Activated CD4-positive, alpha-beta T cell treated with anti-CD3 and anti-CD28 coated beads, Interleukin-2, amount 10 ng/mL, durations not matched to agents 24 days and 14 days (primary cell): ENCODE measurements around the gene NUDT9. TPM values are rescaled to one million over a fixed set of nuclear protein-coding genes. Genes with fewer than 3 reads are reported as not detected.
"Not testable (repeated sequence)": the region's sequence is repeated elsewhere in the genome, so short reads cannot be mapped to it uniquely, and the experiment has no call there.

ENCODE experiments used
- DNase-seq: peaks from one replicate; pipeline ENCODE4 v3.0.0; 2022
- H3K27ac Mint-ChIP-seq: one replicate; pipeline ENCODE4 v1.8.0; 2022; ENCODE audit warnings: mild to moderate bottlenecking, mixed read lengths
- H3K27me3 Mint-ChIP-seq: one replicate; pipeline ENCODE4 v1.8.0; 2022; ENCODE audit warnings: mixed read lengths
- H3K36me3 Mint-ChIP-seq: one replicate; pipeline ENCODE4 v1.8.0; 2022; ENCODE audit warnings: low read depth, mild to moderate bottlenecking, mixed read lengths
- H3K4me1 Mint-ChIP-seq: one replicate; pipeline ENCODE4 v1.8.0; 2021; ENCODE audit warnings: mixed read lengths
- H3K4me3 Mint-ChIP-seq: one replicate; pipeline ENCODE4 v1.8.0; 2022; ENCODE audit warnings: mild to moderate bottlenecking, moderate library complexity, mixed read lengths
- H3K9me3 Mint-ChIP-seq: one replicate; pipeline ENCODE4 v1.8.0; 2021; ENCODE audit warnings: mixed read lengths
- intact Hi-C: fragments of 100-400 bp; cut with micrococcal nuclease; formaldehyde crosslinking; loops from one replicate; pipeline ENCODE4 v1.15.1; 2023
- total RNA-seq: library from RNA; stranded (reverse); gene quantifications from 2 replicates; pipeline ENCODE4 v1.2.3, GENCODE V29; 2022

Gene NUDT9
- total RNA-seq, 1 donor from 2014 or later: 17.4 TPM

GRCh38 chr4:87419578-87420249 lies 2.7 kb upstream of the NUDT9 start:
- H3K9me3 Mint-ChIP-seq: no peaks in the 10 kb centered on the region
- no peak overlapping the region for H3K27ac Mint-ChIP-seq
- no peaks in the 10 kb centered on the region for H3K27me3 Mint-ChIP-seq
- H3K4me1 Mint-ChIP-seq: peaks cover 18% of the 10 kb centered on the region
- H3K36me3 Mint-ChIP-seq: no peaks in the 10 kb centered on the region
- intact Hi-C loops: loop anchor here (10.0 kb wide), 1 partner anchor 485 kb away; the partner anchor contains the start of gene AFF1
- no peak overlapping the region for H3K4me3 Mint-ChIP-seq
- DNase-seq: no peak

GRCh38 chr4:87420276-87420830 lies 2.0 kb upstream of the NUDT9 start:
- intact Hi-C loops: loop anchor here (10.0 kb wide), 1 partner anchor 486 kb away; the partner anchor contains the start of gene AFF1
- H3K9me3 Mint-ChIP-seq: no peaks in the 10 kb centered on the region
- no peak for DNase-seq
- H3K4me3 Mint-ChIP-seq: no peak overlapping the region
- H3K36me3 Mint-ChIP-seq: no peaks in the 10 kb centered on the region
- H3K27ac Mint-ChIP-seq: no peak overlapping the region
- H3K27me3 Mint-ChIP-seq: no peaks in the 10 kb centered on the region
- H3K4me1 Mint-ChIP-seq: peaks cover 19% of the 10 kb centered on the region

DNA sequence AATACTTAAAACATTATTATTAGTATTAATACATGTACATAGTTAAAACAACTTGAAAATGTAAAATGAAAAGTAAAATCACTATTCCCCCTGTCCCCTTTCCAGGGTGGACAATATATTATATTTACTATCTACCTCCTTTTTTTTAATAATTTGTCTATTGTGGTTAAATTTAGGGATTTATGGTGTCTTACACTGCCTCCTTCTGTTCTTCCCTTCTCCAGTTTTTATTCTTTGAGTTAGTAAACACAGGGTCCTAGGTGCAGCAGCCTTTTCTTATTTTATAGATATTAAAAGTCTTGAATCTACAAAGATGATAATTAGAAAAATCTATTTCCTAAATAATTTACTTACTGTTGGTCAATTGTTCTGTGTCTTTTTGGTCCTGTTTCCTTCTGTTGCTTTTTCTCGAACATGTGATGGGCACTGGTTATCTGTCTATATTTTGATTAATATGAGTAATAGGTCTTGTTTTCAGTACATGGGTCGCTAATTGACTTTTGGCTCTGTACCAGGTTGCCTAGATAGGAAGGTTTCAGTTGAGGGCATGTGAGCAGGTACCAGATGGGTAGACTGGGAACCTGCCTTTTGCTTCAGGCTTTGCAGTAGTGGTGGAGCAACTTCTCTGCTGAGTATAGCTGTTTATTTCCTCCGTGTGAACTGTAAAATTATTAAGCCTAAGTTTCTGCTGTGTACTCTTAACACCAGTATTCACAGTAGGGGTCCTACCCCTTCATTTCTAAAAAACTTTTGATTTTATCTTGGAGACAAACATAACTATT lies 1.1 kb downstream of the NUDT9 start:
- Mint-ChIP-seq H3K4me1 (peaks cover 19% of the 10 kb centered on the region), H3K9me3 (no peaks in the 10 kb centered on the region), H3K27ac (peak overlapping the region; percentile 63), H3K36me3 (no peaks in the 10 kb centered on the region), H3K27me3 (no peaks in the 10 kb centered on the region), H3K4me3 (peak overlapping the region; percentile 99)
- intact Hi-C loops: loop anchor here (10.0 kb wide), 1 partner anchor 489 kb away; the partner anchor contains the start of gene AFF1
- DNase-seq: no peak

- intact Hi-C loops: loop anchor here (10.0 kb wide), 1 partner anchor 489 kb away; the partner anchor contains the start of gene AFF1
- H3K9me3 Mint-ChIP-seq, DNase-seq, H3K27me3 Mint-ChIP-seq, H3K27ac Mint-ChIP-seq, H3K36me3 Mint-ChIP-seq: not testable (repeated sequence)
- Mint-ChIP-seq H3K4me1 (peaks cover 19% of the 10 kb centered on the region), H3K4me3 (peak overlapping the region; percentile 99)
Observed at GRCh38 chr4:87424099-87424543, 1.7 kb downstream of the NUDT9 start.

DNA sequence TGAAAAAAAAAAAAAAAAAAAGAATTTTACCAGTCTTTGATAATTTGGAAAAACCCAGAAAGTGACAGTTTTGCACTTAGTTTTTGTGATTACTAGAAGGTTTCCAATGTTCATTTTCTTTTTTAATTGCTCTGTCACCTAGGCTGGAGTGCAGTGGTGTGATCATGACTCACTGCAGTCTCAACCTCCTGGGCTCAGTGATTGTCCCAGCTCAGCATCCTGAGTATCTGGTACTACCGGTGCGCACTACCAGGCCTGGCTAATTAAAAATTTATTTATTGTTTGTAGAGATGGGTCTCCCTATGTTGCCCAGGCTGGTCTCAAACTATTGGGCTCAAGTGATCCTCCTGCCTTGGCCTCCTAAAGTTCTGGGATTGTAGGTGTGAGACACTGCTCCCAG lies 3.3 kb downstream of the NUDT9 start:
- no peaks in the 10 kb centered on the region for H3K27me3 Mint-ChIP-seq
- DNase-seq: no peak
- H3K4me3 Mint-ChIP-seq: no peak overlapping the region
- no peaks in the 10 kb centered on the region for H3K9me3 Mint-ChIP-seq
- intact Hi-C loops: loop anchor here (10.0 kb wide), 1 partner anchor 491 kb away; the partner anchor contains the start of gene AFF1
- H3K4me1 Mint-ChIP-seq: peaks cover 22% of the 10 kb centered on the region
- H3K27ac Mint-ChIP-seq: no peak overlapping the region
- H3K36me3 Mint-ChIP-seq: no peaks in the 10 kb centered on the region

- H3K36me3 Mint-ChIP-seq: no peaks in the 10 kb centered on the region
- no peak for DNase-seq
- no peaks in the 10 kb centered on the region for H3K27me3 Mint-ChIP-seq
- no peaks in the 10 kb centered on the region for H3K9me3 Mint-ChIP-seq
- intact Hi-C loops: loop anchor here (10.0 kb wide), 1 partner anchor 492 kb away; the partner anchor contains the start of gene AFF1
- H3K4me1 Mint-ChIP-seq: peaks cover 17% of the 10 kb centered on the region
- H3K27ac Mint-ChIP-seq: no peak overlapping the region
- H3K4me3 Mint-ChIP-seq: no peak overlapping the region
Observed at GRCh38 chr4:87426865-87427517, 4.6 kb downstream of the NUDT9 start.

- intact Hi-C loops: loop anchor here (10.0 kb wide), 1 partner anchor 493 kb away; the partner anchor contains the start of gene AFF1
- H3K27ac Mint-ChIP-seq: no peak overlapping the region
- H3K4me1 Mint-ChIP-seq: peaks cover 17% of the 10 kb centered on the region
- no peaks in the 10 kb centered on the region for H3K9me3 Mint-ChIP-seq
- H3K27me3 Mint-ChIP-seq: no peaks in the 10 kb centered on the region
- no peak for DNase-seq
- no peak overlapping the region for H3K4me3 Mint-ChIP-seq
- H3K36me3 Mint-ChIP-seq: no peaks in the 10 kb centered on the region
Observed at GRCh38 chr4:87427518-87427868, 5.1 kb downstream of the NUDT9 start.

DNA sequence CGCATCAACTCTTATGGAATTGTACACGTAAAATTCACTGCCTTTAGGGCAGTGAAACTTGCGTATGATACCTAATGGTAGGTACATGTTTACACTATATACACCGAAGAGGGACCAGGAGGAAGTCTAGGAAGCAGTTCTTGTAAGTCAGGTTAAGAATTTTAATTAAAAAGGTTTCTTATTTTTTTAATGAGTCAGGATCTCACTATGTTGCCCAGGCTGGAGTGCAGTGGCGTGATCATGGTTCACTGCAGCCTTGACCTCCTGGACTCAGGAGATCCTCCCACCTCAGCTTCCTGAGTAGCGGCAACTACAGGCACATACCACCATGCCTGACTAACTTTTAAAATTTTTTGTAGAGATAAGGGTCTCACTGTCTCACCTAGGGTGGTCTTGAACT lies 6.6 kb downstream of the NUDT9 start:
- H3K4me3 Mint-ChIP-seq: no peak overlapping the region

DNA sequence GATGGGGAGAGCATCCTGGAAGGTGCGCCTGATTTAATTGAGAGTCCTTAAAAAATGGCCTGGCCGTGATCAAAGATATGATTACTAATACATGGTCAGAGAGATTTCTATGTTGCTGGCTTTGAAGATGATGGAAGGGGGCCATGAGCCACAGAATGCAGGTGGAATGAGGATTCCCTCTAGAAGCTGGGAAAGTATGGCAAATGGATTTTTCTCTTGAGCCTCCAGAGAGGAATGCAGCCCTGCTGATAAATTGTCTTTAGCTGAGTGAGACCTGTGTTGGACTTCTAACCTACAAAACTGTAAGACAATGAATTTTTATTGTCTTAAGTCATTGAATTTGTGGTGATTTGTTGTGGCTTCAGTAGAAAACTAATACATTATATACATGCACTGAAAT lies 7.7 kb downstream of the NUDT9 start:
- Mint-ChIP-seq H3K27ac (no peak overlapping the region), H3K36me3 (no peaks in the 10 kb centered on the region), H3K9me3 (no peaks in the 10 kb centered on the region), H3K4me3 (no peak overlapping the region), H3K27me3 (no peaks in the 10 kb centered on the region), H3K4me1 (peaks cover 9% of the 10 kb centered on the region)
- intact Hi-C loops: no loop called here
- no peak for DNase-seq

More for the DNA sequence above, 6.6 kb downstream of the NUDT9 start:
- no peaks in the 10 kb centered on the region for H3K27me3 Mint-ChIP-seq
- peaks cover 14% of the 10 kb centered on the region for H3K4me1 Mint-ChIP-seq
- no peak for DNase-seq
- H3K36me3 Mint-ChIP-seq: no peaks in the 10 kb centered on the region
- H3K9me3 Mint-ChIP-seq: no peaks in the 10 kb centered on the region
- no peak overlapping the region for H3K27ac Mint-ChIP-seq
- intact Hi-C loops: loop anchor here (10.0 kb wide), 1 partner anchor 494 kb away; the partner anchor contains the start of gene AFF1

GRCh38 chr4:87433342-87433741 lies 11.0 kb downstream of the NUDT9 start:
- H3K4me1 Mint-ChIP-seq: peaks cover 9% of the 10 kb centered on the region

DNA sequence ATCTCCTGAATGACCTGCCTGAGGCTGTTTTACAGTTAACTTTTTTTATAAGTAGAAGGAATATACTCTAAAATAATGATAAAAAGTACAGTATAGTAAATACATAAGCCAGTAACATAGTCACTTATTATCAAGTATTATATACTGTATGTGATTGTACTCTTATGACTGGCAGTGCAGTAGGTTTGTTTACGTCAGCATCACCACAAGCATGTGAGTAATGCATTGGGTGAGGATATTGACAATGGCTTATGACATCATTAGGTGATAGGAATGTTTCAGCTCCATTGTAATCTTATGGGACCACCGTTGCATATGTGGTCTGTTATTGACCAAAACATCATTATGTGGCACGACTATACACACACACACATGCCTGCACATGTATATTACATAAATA lies 20.5 kb downstream of the NUDT9 start:
- no peaks in the 10 kb centered on the region for H3K4me1 Mint-ChIP-seq
- intact Hi-C loops: no loop called here
- no peak overlapping the region for H3K4me3 Mint-ChIP-seq
- peaks cover 36% of the 10 kb centered on the region for H3K36me3 Mint-ChIP-seq
- no peaks in the 10 kb centered on the region for H3K9me3 Mint-ChIP-seq
- no peak for DNase-seq
- no peaks in the 10 kb centered on the region for H3K27me3 Mint-ChIP-seq
- H3K27ac Mint-ChIP-seq: no peak overlapping the region

More at GRCh38 chr4:87433342-87433741, 11.0 kb downstream of the NUDT9 start:
- Mint-ChIP-seq H3K4me3 (no peak overlapping the region), H3K27me3 (no peaks in the 10 kb centered on the region), H3K36me3 (peaks cover 15% of the 10 kb centered on the region), H3K9me3 (no peaks in the 10 kb centered on the region), H3K27ac (no peak overlapping the region)
- intact Hi-C loops: no loop called here
- no peak for DNase-seq

DNA sequence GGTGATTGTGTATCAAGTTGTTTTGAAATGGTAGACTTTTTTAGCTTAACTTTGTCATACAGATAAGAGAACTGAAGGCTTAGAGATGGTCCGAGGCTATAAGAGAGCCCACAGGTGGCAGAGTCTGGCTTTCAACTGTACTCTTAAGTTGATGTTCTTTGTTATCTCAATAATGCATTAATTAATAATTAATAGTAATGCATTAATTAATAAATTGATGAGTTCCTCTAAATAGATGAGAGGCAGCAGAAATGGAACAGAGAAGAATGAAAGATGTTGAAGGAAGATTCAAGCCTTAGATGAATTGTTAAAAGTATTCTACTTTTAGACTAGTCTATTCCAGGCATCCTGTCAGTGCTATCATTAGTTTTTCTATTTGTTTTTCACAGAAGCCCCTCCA lies 22.4 kb downstream of the NUDT9 start:
- no peaks in the 10 kb centered on the region for H3K4me1 Mint-ChIP-seq
- intact Hi-C loops: no loop called here
- H3K4me3 Mint-ChIP-seq: no peak overlapping the region
- DNase-seq: no peak
- H3K27ac Mint-ChIP-seq: no peak overlapping the region
- H3K9me3 Mint-ChIP-seq: no peaks in the 10 kb centered on the region
- H3K36me3 Mint-ChIP-seq: peaks cover 26% of the 10 kb centered on the region
- no peaks in the 10 kb centered on the region for H3K27me3 Mint-ChIP-seq

GRCh38 chr4:87445964-87446363 lies 23.6 kb downstream of the NUDT9 start:
- no peaks in the 10 kb centered on the region for H3K4me1 Mint-ChIP-seq
- no peak for DNase-seq
- intact Hi-C loops: no loop called here

More at GRCh38 chr4:87445964-87446363, 23.6 kb downstream of the NUDT9 start:
- H3K27me3 Mint-ChIP-seq: no peaks in the 10 kb centered on the region
- H3K27ac Mint-ChIP-seq: no peak overlapping the region
- no peak overlapping the region for H3K4me3 Mint-ChIP-seq
- no peaks in the 10 kb centered on the region for H3K9me3 Mint-ChIP-seq
- peaks cover 23% of the 10 kb centered on the region for H3K36me3 Mint-ChIP-seq
